IPS-18c (cell line): ENCODE measurements around the gene CHAF1A.

ENCODE experiments used
- H3K4me3 ChIP-seq: 2 replicates; pipeline ENCODE4 v1.7.0; 2013; ENCODE audit warnings: low read depth, mild to moderate bottlenecking, low read length, moderate library complexity; ENCODE audit not compliant: insufficient read depth
- H3K9me3 ChIP-seq: one replicate; pipeline ENCODE4 v1.6.1; 2013; ENCODE audit warnings: mild to moderate bottlenecking, low read length, moderate library complexity; ENCODE audit not compliant: control insufficient read depth, insufficient read depth

The CHAF1A gene

GRCh38 chr19:4365341-4365740 lies 37.1 kb upstream of the CHAF1A start:
- Histone ChIP-seq H3K4me3 (no peak overlapping the region), H3K9me3 (no peaks in the 10 kb centered on the region)

- H3K9me3 ChIP-seq: no peaks in the 10 kb centered on the region
- no peak overlapping the region for H3K4me3 ChIP-seq
Observed at GRCh38 chr19:4365791-4366665, 36.4 kb upstream of the CHAF1A start.

GRCh38 chr19:4366666-4367335 lies 35.6 kb upstream of the CHAF1A start:
- Histone ChIP-seq H3K4me3 (no peak overlapping the region), H3K9me3 (no peaks in the 10 kb centered on the region)

GRCh38 chr19:4367336-4367723 lies 35.1 kb upstream of the CHAF1A start:
- Histone ChIP-seq H3K4me3 (no peak overlapping the region), H3K9me3 (no peaks in the 10 kb centered on the region)

GRCh38 chr19:4367781-4368127 lies 34.7 kb upstream of the CHAF1A start:
- H3K4me3 ChIP-seq: no peak overlapping the region
- no peaks in the 10 kb centered on the region for H3K9me3 ChIP-seq

GRCh38 chr19:4368128-4368820 lies 34.2 kb upstream of the CHAF1A start:
- Histone ChIP-seq H3K9me3 (no peaks in the 10 kb centered on the region), H3K4me3 (no peak overlapping the region)

GRCh38 chr19:4369109-4369887 lies 33.1 kb upstream of the CHAF1A start:
- H3K4me3 ChIP-seq: no peak overlapping the region

GRCh38 chr19:4369888-4370260 lies 32.6 kb upstream of the CHAF1A start:
- no peak overlapping the region for H3K4me3 ChIP-seq

More at GRCh38 chr19:4369109-4369887, 33.1 kb upstream of the CHAF1A start:
- H3K9me3 ChIP-seq: no peaks in the 10 kb centered on the region

GRCh38 chr19:4370418-4371041 lies 31.9 kb upstream of the CHAF1A start:
- no peak overlapping the region for H3K4me3 ChIP-seq
- no peaks in the 10 kb centered on the region for H3K9me3 ChIP-seq

More at GRCh38 chr19:4369888-4370260, 32.6 kb upstream of the CHAF1A start:
- H3K9me3 ChIP-seq: no peaks in the 10 kb centered on the region

- H3K4me3 ChIP-seq: no peak overlapping the region
- no peaks in the 10 kb centered on the region for H3K9me3 ChIP-seq
Observed at GRCh38 chr19:4371247-4372164, 30.9 kb upstream of the CHAF1A start.

- Histone ChIP-seq H3K9me3 (no peaks in the 10 kb centered on the region), H3K4me3 (no peak overlapping the region)
Observed at GRCh38 chr19:4372165-4373012, 30.1 kb upstream of the CHAF1A start.

- no peaks in the 10 kb centered on the region for H3K9me3 ChIP-seq
- H3K4me3 ChIP-seq: no peak overlapping the region
Observed at GRCh38 chr19:4373013-4373367, 29.4 kb upstream of the CHAF1A start.

GRCh38 chr19:4373601-4374497 lies 28.6 kb upstream of the CHAF1A start:
- Histone ChIP-seq H3K9me3 (no peaks in the 10 kb centered on the region), H3K4me3 (no peak overlapping the region)

GRCh38 chr19:4374498-4375163 lies 27.8 kb upstream of the CHAF1A start:
- no peaks in the 10 kb centered on the region for H3K9me3 ChIP-seq
- H3K4me3 ChIP-seq: no peak overlapping the region; the same call in 1 of the 2 replicates
